HL-60 (cell line): ENCODE measurements around the gene FUT8.

Experiments used
- CTCF ChIP-seq: IDR thresholded peaks from one replicate; pipeline ENCODE4 v1.5.1; 2011; ENCODE audit warnings: low read length, control low read depth, inconsistent platforms; ENCODE audit not compliant: insufficient read depth
- GABPA ChIP-seq: IDR thresholded peaks from 2 replicates; pipeline ENCODE4 v1.6.1; 2012; ENCODE audit warnings: low read depth
- POLR2AphosphoS5 ChIP-seq: IDR thresholded peaks from 2 replicates; pipeline ENCODE4 v1.6.1; 2012; ENCODE audit warnings: low read depth
- REST ChIP-seq: IDR thresholded peaks from 2 replicates; pipeline ENCODE4 v1.6.1; 2012; ENCODE audit warnings: low read depth; ENCODE audit not compliant: insufficient replicate concordance
- SPI1 ChIP-seq: IDR thresholded peaks from 2 replicates; pipeline ENCODE4 v1.6.1; 2012; ENCODE audit warnings: low read depth, mild to moderate bottlenecking, borderline replicate concordance

- TF ChIP-seq REST (no peak), CTCF (no peak), POLR2AphosphoS5 (no peak), GABPA (no peak), SPI1 (no peak)
Measured at GRCh38 chr14:65403231-65403630, 9.3 kb upstream of the FUT8 start.
